ENCODE data around the gene SLIRP. TPM values are rescaled to one million over a fixed set of nuclear protein-coding genes. Genes with fewer than 3 reads are reported as not detected.
A peak's percentile ranks its signal among the peaks of the same experiment; 100 is the strongest.
"Not testable (repeated sequence)": the region's sequence is repeated elsewhere in the genome, so short reads cannot be mapped to it uniquely, and the experiment has no call there.

SLIRP gene
- total RNA-seq: 10 to 100 TPM; 41.6 to 86.8 TPM
- polyA plus RNA-seq: 100 to 1,000 TPM; 227 to 423 TPM
- long read RNA-seq, donor 1, transcript SLIRP-209 (4 exons, 408 nt): major isoform, 94 of 196 reads
- long read RNA-seq, donor 1, transcript SLIRP-207 (3 exons, 729 nt): minor isoform, 7 of 196 reads
- long read RNA-seq, donor 1, partial matches to known transcripts: 75 of 196 reads
- long read RNA-seq, donor 1, other reads (novel, unspliced or antisense): 12 of 196 reads
- long read RNA-seq, donor 2, transcript SLIRP-209 (4 exons, 408 nt): major isoform, 55 of 72 reads
- long read RNA-seq, donor 2, partial matches to known transcripts: 10 of 72 reads
- long read RNA-seq, donor 2, other reads (novel, unspliced or antisense): 0 of 72 reads
- long read RNA-seq, donor 3, transcript SLIRP-209 (4 exons, 408 nt): major isoform, 63 of 71 reads
- long read RNA-seq, donor 3, partial matches to known transcripts: 0 of 71 reads
- long read RNA-seq, donor 3, other reads (novel, unspliced or antisense): 0 of 71 reads
- long read RNA-seq, donor 4, transcript SLIRP-209 (4 exons, 408 nt): major isoform, 64 of 68 reads
- long read RNA-seq, donor 4, partial matches to known transcripts: 0 of 68 reads
- long read RNA-seq, donor 4, other reads (novel, unspliced or antisense): 0 of 68 reads
- long read RNA-seq, donor 5, transcript SLIRP-208 (3 exons, 450 nt): minor isoform, 8 of 182 reads
- long read RNA-seq, donor 5, transcript SLIRP-202 (4 exons, 285 nt): minor isoform, 5 of 182 reads
- long read RNA-seq, donor 5, transcript SLIRP-201 (4 exons, 394 nt): minor isoform, 9 of 182 reads
- long read RNA-seq, donor 5, transcript SLIRP-209 (4 exons, 408 nt): major isoform, 140 of 182 reads
- long read RNA-seq, donor 5, partial matches to known transcripts: 10 of 182 reads
- long read RNA-seq, donor 5, other reads (novel, unspliced or antisense): 5 of 182 reads

DNA sequence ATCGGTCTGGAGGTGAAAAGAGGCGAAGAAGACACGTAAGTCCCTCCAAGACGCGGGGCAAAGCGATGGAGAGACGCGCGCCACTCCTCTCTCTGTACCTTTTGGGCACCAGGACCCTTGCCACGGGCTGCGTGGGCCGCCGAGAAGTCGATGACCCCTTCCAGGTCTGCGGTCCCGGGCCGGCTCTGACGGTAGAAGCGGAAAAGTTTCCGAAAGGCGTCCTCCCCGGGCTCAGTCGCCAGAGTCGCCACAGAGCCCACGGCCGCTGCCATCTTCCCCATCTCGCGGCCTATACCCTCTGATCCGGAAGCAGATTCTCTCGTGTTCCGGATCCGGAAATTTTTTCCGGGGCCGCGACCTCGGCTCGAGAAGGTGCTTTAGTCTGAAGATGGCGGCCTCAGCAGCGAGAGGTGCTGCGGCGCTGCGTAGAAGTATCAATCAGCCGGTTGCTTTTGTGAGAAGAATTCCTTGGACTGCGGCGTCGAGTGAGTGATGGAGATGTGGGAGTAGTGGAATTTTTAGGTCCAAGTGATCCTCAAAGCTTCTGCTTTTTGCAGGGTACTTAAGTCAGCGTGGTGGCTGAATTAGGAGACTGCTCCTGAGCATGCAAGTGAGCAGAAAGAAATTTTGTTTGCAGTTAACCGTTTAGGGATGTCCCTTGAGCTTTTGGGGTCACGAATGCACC lies at the start of gene SLIRP, which contains the start of gene ALKBH1:
SLIRP (plus strand) TSS at position 380 of the 685 bp plus-strand sequence; CDS start at position 389, 9 bp downstream.
ALKBH1 (minus strand) TSS at position 300 of the 685 bp plus-strand sequence; CDS start at position 281, 19 bp downstream.
- H3K4me3 ChIP-seq: peak within 1 kb of the TSS; percentile 95
- no peaks in the 10 kb centered on the region for H3K27me3 ChIP-seq (ENCODE audit: control insufficient read depth in 3 of 3, insufficient read depth in 3 of 3, low read length in 2 of 3)
- DNase-seq (peak; percentile 89 to 94 (median 92)), ATAC-seq (ENCODE audit: insufficient read depth, low FRiP score) (peak; percentile 98)
- TF ChIP-seq, protein P1, sequence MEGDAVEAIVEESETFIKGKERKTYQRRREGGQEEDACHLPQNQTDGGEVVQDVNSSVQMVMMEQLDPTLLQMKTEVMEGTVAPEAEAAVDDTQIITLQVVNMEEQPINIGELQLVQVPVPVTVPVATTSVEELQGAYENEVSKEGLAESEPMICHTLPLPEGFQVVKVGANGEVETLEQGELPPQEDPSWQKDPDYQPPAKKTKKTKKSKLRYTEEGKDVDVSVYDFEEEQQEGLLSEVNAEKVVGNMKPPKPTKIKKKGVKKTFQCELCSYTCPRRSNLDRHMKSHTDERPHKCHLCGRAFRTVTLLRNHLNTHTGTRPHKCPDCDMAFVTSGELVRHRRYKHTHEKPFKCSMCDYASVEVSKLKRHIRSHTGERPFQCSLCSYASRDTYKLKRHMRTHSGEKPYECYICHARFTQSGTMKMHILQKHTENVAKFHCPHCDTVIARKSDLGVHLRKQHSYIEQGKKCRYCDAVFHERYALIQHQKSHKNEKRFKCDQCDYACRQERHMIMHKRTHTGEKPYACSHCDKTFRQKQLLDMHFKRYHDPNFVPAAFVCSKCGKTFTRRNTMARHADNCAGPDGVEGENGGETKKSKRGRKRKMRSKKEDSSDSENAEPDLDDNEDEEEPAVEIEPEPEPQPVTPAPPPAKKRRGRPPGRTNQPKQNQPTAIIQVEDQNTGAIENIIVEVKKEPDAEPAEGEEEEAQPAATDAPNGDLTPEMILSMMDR (IDR thresholded peaks at IDR 0.05; ENCODE audit: control extremely low read depth, extremely low read depth): no peak
- H3K9ac ChIP-seq (ENCODE audit: insufficient read depth in 1 of 2, low read length in 2 of 2): peak within 1 kb of the TSS; percentile 77 to 96
- WGBS, 2 donors: 0% methylated on average over 49 of the region's 49 CpGs
- H3K9me3 ChIP-seq (ENCODE audit: control insufficient read depth in 4 of 4, insufficient read depth in 3 of 4, low read length in 3 of 4): no peaks in the 10 kb centered on the region
- H3K4me1 ChIP-seq (ENCODE audit: control insufficient read depth in 5 of 5, insufficient read depth in 5 of 5, low read length in 5 of 5): peaks cover 2 to 21% (median 8%) of the 10 kb centered on the region in 5 donors
- peak within 1 kb of the TSS; percentile 30 to 66 for H3K27ac ChIP-seq (ENCODE audit: low read depth in 1 of 2, low read length in 1 of 2)
- H3K36me3 ChIP-seq (ENCODE audit: control insufficient read depth in 4 of 4, insufficient read depth in 4 of 4, low read length in 4 of 4): peaks cover 14 to 22% (median 17%) of the 10 kb centered on the region in 4 donors

DNA sequence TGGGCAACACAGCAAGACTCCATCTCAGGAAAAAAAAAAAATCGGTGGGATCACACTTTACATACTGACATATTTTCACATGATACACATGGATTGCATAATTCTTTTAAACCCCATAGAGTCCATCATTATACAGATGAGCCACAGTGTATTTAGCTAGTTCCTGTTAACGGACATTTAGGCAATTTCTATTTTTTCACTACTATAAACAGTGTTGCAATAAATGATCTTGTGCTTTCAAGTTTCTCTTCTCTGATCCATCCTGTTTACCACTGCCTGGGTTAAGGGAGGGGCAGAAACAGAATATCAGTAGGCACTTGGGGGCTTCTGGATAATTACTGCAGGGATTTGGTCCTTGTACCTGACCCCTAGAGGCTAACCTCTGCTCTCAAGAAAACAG lies 48.1 kb upstream of the SLIRP start:
- Histone ChIP-seq H3K4me1 (ENCODE audit: control insufficient read depth in 5 of 5, insufficient read depth in 5 of 5, low read length in 5 of 5) (peaks cover 0 to 2% (median 0%) of the 10 kb centered on the region in 5 donors), H3K36me3 (ENCODE audit: control insufficient read depth in 4 of 4, insufficient read depth in 4 of 4, low read length in 4 of 4) (no peaks in the 10 kb centered on the region), H3K27me3 (ENCODE audit: control insufficient read depth in 3 of 3, insufficient read depth in 3 of 3, low read length in 2 of 3) (no peaks in the 10 kb centered on the region), H3K4me3 (no peak overlapping the region), H3K9me3 (ENCODE audit: control insufficient read depth in 4 of 4, insufficient read depth in 3 of 4, low read length in 3 of 4) (no peaks in the 10 kb centered on the region), H3K27ac (ENCODE audit: low read depth in 1 of 2, low read length in 1 of 2) (peak overlapping the region in 1 of 2 donors; percentile 63), H3K9ac (ENCODE audit: insufficient read depth in 1 of 2, low read length in 2 of 2) (no peak overlapping the region)
- TF ChIP-seq, protein P1 (IDR thresholded peaks at IDR 0.05; ENCODE audit: control extremely low read depth, extremely low read depth): no peak
- ATAC-seq (ENCODE audit: insufficient read depth, low FRiP score) (no peak), DNase-seq (no peak)
- 9 to 43% methylated on average over 2 of the region's 2 CpGs for WGBS, 2 donors

DNA sequence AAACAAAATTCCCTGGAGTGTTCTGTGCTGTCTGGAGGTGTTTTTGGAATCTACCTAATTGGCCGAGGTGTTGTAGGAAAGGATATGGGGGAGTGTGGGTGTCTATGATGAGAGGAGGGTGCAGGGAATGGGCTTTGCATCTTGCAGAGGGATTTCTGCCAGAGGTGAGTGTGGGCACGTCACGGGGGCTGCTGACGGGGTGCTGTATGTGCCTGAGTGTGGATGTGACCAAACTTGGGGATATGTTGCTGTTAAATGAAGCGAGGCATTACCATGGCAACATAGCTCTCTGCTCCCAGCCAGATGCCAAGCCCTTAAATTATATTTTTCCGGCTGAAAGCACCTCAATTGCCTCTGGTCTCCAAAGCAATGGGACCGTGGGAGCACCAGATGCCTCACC lies 47.1 kb upstream of the SLIRP start:
- WGBS, 2 donors: 86 to 92% methylated on average over 7 of the region's 7 CpGs
- TF ChIP-seq, protein P1 (IDR thresholded peaks at IDR 0.05; ENCODE audit: control extremely low read depth, extremely low read depth): no peak
- Histone ChIP-seq H3K27me3 (ENCODE audit: control insufficient read depth in 3 of 3, insufficient read depth in 3 of 3, low read length in 2 of 3) (no peaks in the 10 kb centered on the region), H3K4me1 (ENCODE audit: control insufficient read depth in 5 of 5, insufficient read depth in 5 of 5, low read length in 5 of 5) (peaks cover 0 to 2% (median 0%) of the 10 kb centered on the region in 5 donors), H3K27ac (ENCODE audit: low read depth in 1 of 2, low read length in 1 of 2) (no peak overlapping the region), H3K36me3 (ENCODE audit: control insufficient read depth in 4 of 4, insufficient read depth in 4 of 4, low read length in 4 of 4) (no peaks in the 10 kb centered on the region), H3K4me3 (no peak overlapping the region), H3K9ac (ENCODE audit: insufficient read depth in 1 of 2, low read length in 2 of 2) (no peak overlapping the region), H3K9me3 (ENCODE audit: control insufficient read depth in 4 of 4, insufficient read depth in 3 of 4, low read length in 3 of 4) (no peaks in the 10 kb centered on the region)
- DNase-seq (no peak), ATAC-seq (ENCODE audit: insufficient read depth, low FRiP score) (no peak)

DNA sequence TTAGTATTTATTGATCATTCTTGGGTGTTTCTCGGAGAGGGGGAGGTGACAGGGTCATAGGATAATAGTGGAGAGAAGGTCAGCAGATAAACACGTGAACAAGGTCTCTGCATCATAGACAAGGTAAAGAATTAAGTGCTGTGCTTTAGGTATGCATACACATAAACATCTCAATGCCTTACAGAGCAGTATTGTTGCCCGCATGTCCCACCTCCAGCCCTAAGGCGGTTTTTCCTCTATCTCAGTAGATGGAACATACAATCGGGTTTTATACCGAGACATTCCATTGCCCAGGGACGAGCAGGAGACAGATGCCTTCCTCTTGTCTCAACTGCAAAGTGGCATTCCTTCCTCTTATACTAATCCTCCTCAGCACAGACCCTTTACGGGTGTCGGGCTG lies 46.3 kb upstream of the SLIRP start:
- 67 to 70% methylated on average over 4 to 7 of the region's 9 CpGs for WGBS, 2 donors

More for the DNA sequence above, 46.3 kb upstream of the SLIRP start:
- not testable (repeated sequence) for DNase-seq; ATAC-seq (ENCODE audit: insufficient read depth, low FRiP score); H3K27ac ChIP-seq (ENCODE audit: low read depth in 1 of 2, low read length in 1 of 2); H3K4me3 ChIP-seq; H3K36me3 ChIP-seq (ENCODE audit: control insufficient read depth in 4 of 4, insufficient read depth in 4 of 4, low read length in 4 of 4); H3K27me3 ChIP-seq (ENCODE audit: control insufficient read depth in 3 of 3, insufficient read depth in 3 of 3, low read length in 2 of 3); H3K9ac ChIP-seq (ENCODE audit: insufficient read depth in 1 of 2, low read length in 2 of 2); H3K4me1 ChIP-seq (ENCODE audit: control insufficient read depth in 5 of 5, insufficient read depth in 5 of 5, low read length in 5 of 5); H3K9me3 ChIP-seq (ENCODE audit: control insufficient read depth in 4 of 4, insufficient read depth in 3 of 4, low read length in 3 of 4)
